CD14-positive monocyte (primary cell): ENCODE results near the gene BOD1L1. TPM values are rescaled to one million over a fixed set of nuclear protein-coding genes. Genes with fewer than 3 reads are reported as not detected.

Source experiments
- DNase-seq, 3 donors: peaks; one replicate each; pipeline ENCODE4 v3.0.0-alpha.2; 2011 to 2022
- H2AFZ ChIP-seq: 2 replicates; pipeline ENCODE4 v1.6.0; 2012; ENCODE audit warnings: mild to moderate bottlenecking, low read depth, low read length, inconsistent platforms; ENCODE audit not compliant: insufficient read depth, poor library complexity, severe bottlenecking
- H3K27ac ChIP-seq, 2 donors: 1 replicate in 1 of 2; 2 replicates in 1 of 2; pipeline ENCODE4 v1.5.1; 2012 to 2013; ENCODE audit warnings: low read length in 2 of 2, control low read depth in 1 of 2, inconsistent platforms in 1 of 2, low read depth in 1 of 2, mild to moderate bottlenecking in 1 of 2
- H3K27me3 ChIP-seq, 2 donors: one replicate each; pipeline versions ENCODE4 v1.6.0 to v1.6.1; 2011 to 2013; ENCODE audit warnings: low read length in 2 of 2; ENCODE audit not compliant: control insufficient read depth in 2 of 2, insufficient read depth in 2 of 2
- H3K36me3 ChIP-seq, 2 donors: replicated peaks in 1 of 2; 1 replicate in 1 of 2; 2 replicates in 1 of 2; pipeline versions ENCODE4 v1.5.1 to v1.6.1; 2012 to 2013; ENCODE audit warnings: low read length in 2 of 2, control low read depth in 1 of 2, inconsistent platforms in 1 of 2, mild to moderate bottlenecking in 1 of 2; ENCODE audit not compliant: insufficient read depth in 2 of 2, control insufficient read depth in 1 of 2
- H3K4me1 ChIP-seq, 2 donors: 1 replicate in 1 of 2; 2 replicates in 1 of 2; pipeline versions ENCODE4 v1.5.1 to v1.6.1; 2012 to 2013; ENCODE audit warnings: low read length in 2 of 2, control low read depth in 1 of 2, inconsistent platforms in 1 of 2, mild to moderate bottlenecking in 1 of 2, moderate library complexity in 1 of 2; ENCODE audit not compliant: insufficient read depth in 2 of 2, control insufficient read depth in 1 of 2
- H3K4me2 ChIP-seq: replicated peaks from 2 replicates; pipeline ENCODE3; 2012; ENCODE audit warnings: low read length, moderate library complexity, mild to moderate bottlenecking; ENCODE audit not compliant: poor library complexity, severe bottlenecking; ENCODE audit errors: extremely low read depth
- H3K4me3 ChIP-seq, 3 experiments: fragments of 200-600 bp in 1 of 3; sonication (generic) in 1 of 3; replicated peaks in 1 of 3; 1 replicate in 2 of 3; 2 replicates in 1 of 3; pipeline ENCODE4 v1.5.1; 2011 to 2013; ENCODE audit warnings: low read length in 3 of 3, mild to moderate bottlenecking in 3 of 3, control low read depth in 2 of 3, low read depth in 2 of 3, inconsistent platforms in 1 of 3, moderate library complexity in 1 of 3
- H3K79me2 ChIP-seq: 2 replicates; pipeline ENCODE4 v1.6.0; 2012; ENCODE audit warnings: mild to moderate bottlenecking, control low read depth, inconsistent platforms, low read length, moderate library complexity; ENCODE audit not compliant: insufficient read depth
- H3K9ac ChIP-seq: 2 replicates; pipeline ENCODE4 v1.6.0; 2017; ENCODE audit warnings: low read length, mild to moderate bottlenecking; ENCODE audit not compliant: insufficient read depth, poor library complexity, severe bottlenecking
- H3K9me3 ChIP-seq, 2 donors: replicated peaks in 1 of 2; 1 replicate in 1 of 2; 2 replicates in 1 of 2; pipeline versions ENCODE4 v1.5.1 to v1.6.1; 2012 to 2013; ENCODE audit warnings: low read length in 2 of 2, control low read depth in 1 of 2; ENCODE audit not compliant: control insufficient read depth in 1 of 2, insufficient read depth in 1 of 2
- H4K20me1 ChIP-seq: 2 replicates; pipeline ENCODE4 v1.6.0; 2012; ENCODE audit warnings: mild to moderate bottlenecking, low read length, control low read depth, moderate library complexity; ENCODE audit not compliant: insufficient read depth
- H3K27ac Mint-ChIP-seq, 7 donors: one replicate each; pipeline ENCODE4 v1.8.0; 2020; ENCODE audit warnings: mild to moderate bottlenecking in 7 of 7, mixed read lengths in 7 of 7, moderate library complexity in 6 of 7, inconsistent platforms in 2 of 7
- H3K27me3 Mint-ChIP-seq, 3 donors: one replicate each; pipeline ENCODE4 v1.8.0; 2021 to 2022; ENCODE audit warnings: low read depth in 3 of 3, mild to moderate bottlenecking in 3 of 3, mixed read lengths in 3 of 3, moderate library complexity in 3 of 3, inconsistent platforms in 1 of 3
- H3K36me3 Mint-ChIP-seq, 2 donors: one replicate each; pipeline ENCODE4 v1.8.0; 2020; ENCODE audit warnings: mixed read lengths in 2 of 2, inconsistent platforms in 1 of 2, mild to moderate bottlenecking in 1 of 2
- H3K4me1 Mint-ChIP-seq: one replicate; pipeline ENCODE4 v1.8.0; 2020; ENCODE audit warnings: mild to moderate bottlenecking, mixed read lengths
- H3K4me3 Mint-ChIP-seq, 2 donors: one replicate each; pipeline ENCODE4 v1.8.0; 2020; ENCODE audit warnings: mild to moderate bottlenecking in 2 of 2, mixed read lengths in 2 of 2, moderate library complexity in 1 of 2
- H3K9me3 Mint-ChIP-seq, 7 donors: one replicate each; pipeline ENCODE4 v1.8.0; 2020 to 2022; ENCODE audit warnings: mixed read lengths in 7 of 7, mild to moderate bottlenecking in 6 of 7, moderate library complexity in 6 of 7, inconsistent platforms in 2 of 7
- CTCF ChIP-seq: fragments of 200-600 bp; IDR thresholded peaks from one replicate; pipeline ENCODE4 v1.8.0; 2022; ENCODE audit warnings: antibody characterized with exemption, mild to moderate bottlenecking
- WGBS: methylation state at CpG from one replicate; pipeline ENCODE4 v1.1.5; 2013; ENCODE audit warnings: missing lambda C conversion rate; ENCODE audit not compliant: insufficient coverage; 5-methylcytosine and 5-hydroxymethylcytosine counted together
- intact Hi-C, 2 donors: fragments of 100-400 bp; cut with micrococcal nuclease; formaldehyde crosslinking; loops; one replicate each; pipeline versions ENCODE4 v1.15.0 to v1.15.1; 2023
- polyA plus RNA-seq, 3 donors: library from polyadenylated mRNA; depleted of rRNA in 1 of 3; unstranded in 2 of 3; stranded (reverse) in 1 of 3; fragments of 300-500 nt in 2 of 3; fragments of >200 nt in 1 of 3; fragmentation: Illumina TruSeq in 2 of 3; gene quantifications; 1 replicate in 2 of 3; 2 replicates in 1 of 3; pipeline ENCODE4 v1.2.3, GENCODE V29; 2012 to 2021

The BOD1L1 gene
- polyA plus RNA-seq, 3 donors: 0.72 to 26.7 (median 1.5) TPM

GRCh38 chr4:13605330-13605729 is 22.2 kb downstream of the BOD1L1 start:
- H3K27me3 ChIP-seq: no peaks in the 10 kb centered on the region
- no peak overlapping the region for H3K27ac ChIP-seq
- peaks cover 0 to 2% (median 0%) of the 10 kb centered on the region in 7 donors for H3K9me3 Mint-ChIP-seq
- DNase-seq: no peak
- H3K4me1 Mint-ChIP-seq: peaks cover 22% of the 10 kb centered on the region
- no peaks in the 10 kb centered on the region for H3K79me2 ChIP-seq
- H3K36me3 ChIP-seq: peaks cover 78 to 90% of the 10 kb centered on the region in 2 donors
- no peak overlapping the region for H3K4me3 Mint-ChIP-seq
- TF ChIP-seq CTCF: no peak
- no peaks in the 10 kb centered on the region for H3K9me3 ChIP-seq
- no peaks in the 10 kb centered on the region for H4K20me1 ChIP-seq
- H3K4me1 ChIP-seq: peaks cover 20% of the 10 kb centered on the region in 2 donors
- H2AFZ ChIP-seq: no peak overlapping the region
- H3K9ac ChIP-seq: no peak overlapping the region
- no CpG with 5 or more reads among the region's 1 CpG for WGBS
- no peak overlapping the region for H3K4me3 ChIP-seq
- no peak overlapping the region for H3K4me2 ChIP-seq
- H3K27me3 Mint-ChIP-seq: peaks cover 0 to 2% (median 0%) of the 10 kb centered on the region in 3 donors
- peaks cover 81 to 82% of the 10 kb centered on the region in 2 donors for H3K36me3 Mint-ChIP-seq
- H3K27ac Mint-ChIP-seq: no peak overlapping the region
- intact Hi-C loops: no loop called here

- Histone ChIP-seq H3K4me2 (no peak overlapping the region), H3K9me3 (no peaks in the 10 kb centered on the region), H3K4me1 (peaks cover 20% of the 10 kb centered on the region in 2 donors), H3K27me3 (no peaks in the 10 kb centered on the region), H2AFZ (no peak overlapping the region), H3K36me3 (peaks cover 57 to 87% of the 10 kb centered on the region in 2 donors), H3K79me2 (no peaks in the 10 kb centered on the region), H3K9ac (no peak overlapping the region), H3K4me3 (no peak overlapping the region), H3K27ac (peak overlapping the region in 1 of 2 donors; percentile 67), H4K20me1 (no peaks in the 10 kb centered on the region)
- Mint-ChIP-seq H3K27me3 (peaks cover 0 to 4% (median 0%) of the 10 kb centered on the region in 3 donors), H3K9me3 (peaks cover 0 to 2% (median 0%) of the 10 kb centered on the region in 7 donors), H3K36me3 (peaks cover 66 to 71% of the 10 kb centered on the region in 2 donors), H3K4me1 (peaks cover 22% of the 10 kb centered on the region), H3K27ac (peak overlapping the region in 6 of 7 donors; percentile 18 to 82 (median 61)), H3K4me3 (no peak overlapping the region)
- intact Hi-C loops: no loop called here
- 70% methylated on average over 2 of the region's 2 CpGs for WGBS
- TF ChIP-seq CTCF: no peak
- no peak for DNase-seq
Observed at GRCh38 chr4:13601848-13602247, 25.7 kb downstream of the BOD1L1 start.
